Trophoblast cell (in vitro differentiated cells and primary cell): ENCODE results near the gene KDM1B.
"Not testable (repeated sequence)": the region's sequence is repeated elsewhere in the genome, so short reads cannot be mapped to it uniquely, and the experiment has no call there.

Experiments
- DNase-seq, 2 donors: peaks; one replicate each; pipeline ENCODE4 v3.0.0-alpha.2; 2016
- H2AFZ ChIP-seq: 2 replicates; pipeline ENCODE4 v1.6.1; 2013; ENCODE audit warnings: low read length, moderate library complexity, mild to moderate bottlenecking; ENCODE audit not compliant: insufficient read depth, poor library complexity
- H2AK5ac ChIP-seq: 2 replicates; pipeline ENCODE4 v1.6.1; 2013; ENCODE audit warnings: mild to moderate bottlenecking, low read length
- H2BK120ac ChIP-seq: 2 replicates; pipeline ENCODE4 v1.6.1; 2013; ENCODE audit warnings: low read length, mild to moderate bottlenecking, moderate library complexity; ENCODE audit not compliant: insufficient read depth, poor library complexity
- H2BK12ac ChIP-seq: 2 replicates; pipeline ENCODE4 v1.6.1; 2013; ENCODE audit warnings: mild to moderate bottlenecking, low read length, moderate library complexity
- H2BK5ac ChIP-seq: 2 replicates; pipeline ENCODE4 v1.6.1; 2013; ENCODE audit warnings: low read length, low read depth, moderate library complexity, mild to moderate bottlenecking; ENCODE audit not compliant: poor library complexity
- H3K14ac ChIP-seq: 2 replicates; pipeline ENCODE4 v1.6.1; 2013; ENCODE audit warnings: mild to moderate bottlenecking, low read length
- H3K18ac ChIP-seq: 2 replicates; pipeline ENCODE4 v1.6.1; 2013; ENCODE audit warnings: mild to moderate bottlenecking, low read length
- H3K23ac ChIP-seq: 2 replicates; pipeline ENCODE4 v1.6.1; 2013; ENCODE audit warnings: low read length
- H3K27ac ChIP-seq: 2 replicates; pipeline ENCODE4 v1.5.1; 2013; ENCODE audit warnings: low read depth, mild to moderate bottlenecking, inconsistent platforms, low read length, moderate library complexity
- H3K27me3 ChIP-seq: 2 replicates; pipeline ENCODE4 v1.6.1; 2013; ENCODE audit warnings: inconsistent platforms, mild to moderate bottlenecking, low read length, moderate library complexity; ENCODE audit not compliant: insufficient read depth
- H3K36me3 ChIP-seq, 2 experiments: 1 replicate in 1 of 2; 2 replicates in 1 of 2; pipeline ENCODE4 v1.6.1; 2013; ENCODE audit warnings: low read length in 2 of 2, mild to moderate bottlenecking in 2 of 2, moderate library complexity in 1 of 2; ENCODE audit not compliant: insufficient read depth in 2 of 2, control insufficient read depth in 1 of 2
- H3K4ac ChIP-seq: 2 replicates; pipeline ENCODE4 v1.6.1; 2013; ENCODE audit warnings: low read depth, mild to moderate bottlenecking, low read length, moderate library complexity
- H3K4me1 ChIP-seq, 2 experiments: 1 replicate in 1 of 2; 2 replicates in 1 of 2; pipeline ENCODE4 v1.6.1; 2013; ENCODE audit warnings: low read length in 2 of 2, mild to moderate bottlenecking in 2 of 2, moderate library complexity in 1 of 2; ENCODE audit not compliant: insufficient read depth in 2 of 2, control insufficient read depth in 1 of 2
- H3K4me2 ChIP-seq: 2 replicates; pipeline ENCODE4 v1.6.1; 2013; ENCODE audit warnings: inconsistent platforms, mild to moderate bottlenecking, low read length, moderate library complexity
- H3K4me3 ChIP-seq: 2 replicates; pipeline ENCODE4 v1.5.1; 2013; ENCODE audit warnings: mild to moderate bottlenecking, low read depth, low read length, inconsistent platforms
- H3K79me1 ChIP-seq: one replicate; pipeline ENCODE4 v1.6.1; 2013; ENCODE audit warnings: low read length
- H3K79me2 ChIP-seq: 2 replicates; pipeline ENCODE4 v1.6.1; 2013; ENCODE audit warnings: low read length, mild to moderate bottlenecking; ENCODE audit not compliant: control insufficient read depth, insufficient read depth, poor library complexity
- H3K9ac ChIP-seq: 2 replicates; pipeline ENCODE4 v1.6.1; 2013; ENCODE audit warnings: mild to moderate bottlenecking, low read length
- H3K9me3 ChIP-seq: 2 replicates; pipeline ENCODE4 v1.6.1; 2013; ENCODE audit warnings: low read depth, mild to moderate bottlenecking, control low read depth, inconsistent platforms, low read length; ENCODE audit not compliant: insufficient read depth
- H4K12ac ChIP-seq: 2 replicates; pipeline ENCODE4 v1.6.1; 2013; ENCODE audit warnings: low read depth, mild to moderate bottlenecking, low read length, moderate library complexity
- H4K8ac ChIP-seq: 2 replicates; pipeline ENCODE4 v1.6.1; 2013; ENCODE audit warnings: low read depth, mild to moderate bottlenecking, low read length, moderate library complexity
- H4K91ac ChIP-seq: one replicate; pipeline ENCODE4 v1.6.1; 2013; ENCODE audit warnings: low read depth, mild to moderate bottlenecking, low read length, moderate library complexity
- WGBS: extraction: QIAGEN DNeasy Blood & Tissue Kit; methylation state at CpG from one replicate; pipeline ENCODE4 v1.1.7; 2013; ENCODE audit warnings: missing lambda C conversion rate; ENCODE audit not compliant: insufficient read length, insufficient coverage; ENCODE audit errors: extremely low coverage; 5-methylcytosine and 5-hydroxymethylcytosine counted together

Gene KDM1B

GRCh38 chr6:18207949-18208348 lies 52.7 kb downstream of the KDM1B start:
- Histone ChIP-seq H2AFZ (no peak overlapping the region), H3K9me3 (no peaks in the 10 kb centered on the region), H4K8ac (no peak overlapping the region), H2BK12ac (no peak overlapping the region), H3K23ac (no peak overlapping the region), H3K4me3 (no peak overlapping the region), H3K79me1 (no peaks in the 10 kb centered on the region), H3K27ac (no peak overlapping the region), H3K18ac (no peak overlapping the region), H2AK5ac (no peak overlapping the region), H3K4me2 (no peak overlapping the region), H4K12ac (no peak overlapping the region), H3K4ac (no peak overlapping the region), H3K27me3 (no peaks in the 10 kb centered on the region), H4K91ac (no peak overlapping the region), H3K4me1 (no peaks in the 10 kb centered on the region), H3K79me2 (no peaks in the 10 kb centered on the region), H3K14ac (no peak overlapping the region), H2BK120ac (no peak overlapping the region), H3K9ac (no peak overlapping the region), H2BK5ac (no peak overlapping the region), H3K36me3 (peaks cover 4 to 5% of the 10 kb centered on the region in 2 experiments)
- DNase-seq = no peak
- no CpG with 5 or more reads among the region's 2 CpGs for WGBS

DNA sequence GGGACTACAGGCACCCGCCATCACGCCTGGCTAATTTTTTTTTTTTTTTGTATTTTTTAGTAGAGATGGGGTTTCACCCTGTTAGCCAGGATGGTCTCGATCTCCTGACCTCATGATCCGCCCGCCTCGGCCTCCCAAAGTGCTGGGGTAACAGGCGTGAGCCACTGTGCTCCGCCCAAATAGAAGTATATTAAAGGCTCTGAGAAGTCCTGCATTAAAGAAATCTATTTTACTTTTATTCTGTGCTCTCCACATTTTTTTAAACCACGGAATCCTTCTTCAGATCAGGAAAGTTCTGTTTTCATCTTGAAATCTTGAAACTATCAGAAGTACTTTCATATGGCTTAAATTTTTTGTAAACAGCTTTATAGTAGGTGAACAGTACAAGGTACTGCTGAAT lies 53.6 kb downstream of the KDM1B start:
- not testable (repeated sequence) for H3K4me1 ChIP-seq, H3K23ac ChIP-seq, H3K14ac ChIP-seq, H3K4ac ChIP-seq, H2BK120ac ChIP-seq, H3K27ac ChIP-seq, H2BK5ac ChIP-seq, H4K8ac ChIP-seq, H3K9ac ChIP-seq, H3K4me3 ChIP-seq, H2AFZ ChIP-seq, H3K9me3 ChIP-seq, H3K27me3 ChIP-seq, H3K18ac ChIP-seq, DNase-seq, H4K91ac ChIP-seq, H2AK5ac ChIP-seq, H3K4me2 ChIP-seq, H3K79me2 ChIP-seq, H4K12ac ChIP-seq, H2BK12ac ChIP-seq, H3K36me3 ChIP-seq, H3K79me1 ChIP-seq
- WGBS = no CpG with 5 or more reads among the region's 9 CpGs

DNA sequence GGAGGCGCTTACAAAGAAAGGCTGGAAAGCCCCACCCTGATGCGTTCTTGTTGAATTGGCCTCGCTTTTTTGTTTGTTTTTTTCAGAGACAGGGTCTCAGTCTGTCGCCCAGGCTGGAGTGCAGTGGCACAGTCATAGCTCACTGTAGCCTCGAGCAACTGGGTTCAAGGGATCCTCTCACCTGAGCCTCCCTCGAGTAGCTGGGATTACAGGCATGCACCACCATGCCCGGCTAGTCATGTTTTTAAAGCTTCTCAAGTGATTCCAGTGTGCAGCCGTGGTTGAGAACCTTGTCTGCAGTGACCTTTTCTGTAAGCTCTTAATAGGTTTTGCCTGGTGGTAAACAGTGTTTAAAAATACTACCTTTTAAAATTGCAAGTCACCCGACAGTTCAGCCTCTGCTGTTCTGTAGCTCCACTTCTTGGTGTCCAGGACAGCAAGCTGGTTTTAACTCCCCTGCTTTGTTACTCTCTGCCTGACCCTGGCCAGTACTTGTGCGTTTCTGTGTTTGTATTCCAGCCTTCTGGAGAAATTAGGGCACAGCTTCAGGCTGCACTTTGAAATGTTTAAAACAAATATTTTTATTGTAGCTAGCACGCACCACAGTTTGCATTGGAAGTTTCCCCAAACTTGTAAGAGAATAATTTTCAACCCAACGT lies 54.4 kb downstream of the KDM1B start:
- Histone ChIP-seq H2BK5ac (no peak overlapping the region), H2BK12ac (no peak overlapping the region)

DNA sequence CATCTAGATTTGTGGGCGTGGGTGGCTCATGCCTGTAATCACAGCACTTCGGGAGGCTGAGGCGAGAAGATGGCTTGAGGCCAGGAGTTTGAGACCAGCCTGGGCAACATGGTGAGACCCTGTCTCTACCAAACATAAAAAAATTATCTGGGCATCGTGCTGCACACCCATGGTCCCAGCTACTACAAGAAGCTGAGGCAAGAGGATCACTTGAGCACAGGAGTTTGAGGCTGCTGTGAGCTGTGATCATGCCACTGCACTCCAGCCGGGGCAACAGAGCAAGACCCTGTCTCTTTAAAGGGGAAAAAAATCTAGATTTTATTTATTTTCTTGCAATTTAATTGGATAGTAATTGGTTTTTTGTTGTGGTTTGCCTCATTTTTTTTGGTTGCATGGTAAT lies 55.5 kb downstream of the KDM1B start:
- H2BK5ac ChIP-seq = no peak overlapping the region
- no peaks in the 10 kb centered on the region for H3K27me3 ChIP-seq
- H3K23ac ChIP-seq = no peak overlapping the region
- H3K18ac ChIP-seq = no peak overlapping the region
- no peak overlapping the region for H3K4ac ChIP-seq
- H3K4me1 ChIP-seq = no peaks in the 10 kb centered on the region
- no peak overlapping the region for H2AK5ac ChIP-seq
- H3K9me3 ChIP-seq = peaks cover 4% of the 10 kb centered on the region
- H4K91ac ChIP-seq = no peak overlapping the region
- no peak overlapping the region for H3K4me3 ChIP-seq
- no peak overlapping the region for H4K8ac ChIP-seq
- peaks cover 9 to 12% of the 10 kb centered on the region in 2 experiments for H3K36me3 ChIP-seq
- DNase-seq = no peak
- H3K14ac ChIP-seq = no peak overlapping the region
- no peaks in the 10 kb centered on the region for H3K79me1 ChIP-seq
- no peak overlapping the region for H3K9ac ChIP-seq
- H3K27ac ChIP-seq = no peak overlapping the region
- H2AFZ ChIP-seq = no peak overlapping the region
- no peak overlapping the region for H4K12ac ChIP-seq
- no CpG with 5 or more reads among the region's 5 CpGs for WGBS
- H2BK12ac ChIP-seq = no peak overlapping the region
- H3K4me2 ChIP-seq = no peak overlapping the region
- no peak overlapping the region for H2BK120ac ChIP-seq
- H3K79me2 ChIP-seq = no peaks in the 10 kb centered on the region

More for the DNA sequence above, 54.4 kb downstream of the KDM1B start:
- Histone ChIP-seq H3K18ac (no peak overlapping the region), H3K79me1 (no peaks in the 10 kb centered on the region), H2BK120ac (no peak overlapping the region), H3K9me3 (no peaks in the 10 kb centered on the region), H3K14ac (no peak overlapping the region), H3K9ac (no peak overlapping the region), H3K79me2 (no peaks in the 10 kb centered on the region), H3K4me3 (no peak overlapping the region), H3K4ac (no peak overlapping the region), H3K36me3 (peaks cover 5 to 7% of the 10 kb centered on the region in 2 experiments), H3K4me2 (no peak overlapping the region), H4K12ac (no peak overlapping the region), H3K23ac (no peak overlapping the region), H3K4me1 (no peaks in the 10 kb centered on the region), H2AFZ (no peak overlapping the region), H2AK5ac (no peak overlapping the region), H3K27ac (no peak overlapping the region), H3K27me3 (no peaks in the 10 kb centered on the region), H4K8ac (no peak overlapping the region), H4K91ac (no peak overlapping the region)
- no CpG with 5 or more reads among the region's 12 CpGs for WGBS
- DNase-seq = no peak
